Measurements from ENCODE around the gene UAP1L1. TPM values are rescaled to one million over a fixed set of nuclear protein-coding genes. Genes with fewer than 3 reads are reported as not detected.

UAP1L1 gene
- total and polyA plus RNA-seq, 10 donors, result 12.5 to 35.9 (median 26.6) TPM

GRCh38 chr9:137042751-137043727 lies 34.3 kb upstream of the UAP1L1 start:
- Histone ChIP-seq H3K27me3 (replicated peaks in 1 of 7) (peaks cover 4 to 88% (median 48%) of the 10 kb centered on the region in 7 donors), H3K4me1 (peaks cover 25 to 72% (median 52%) of the 10 kb centered on the region in 6 donors), H3K4me3 (peak overlapping the region in 7 of 8 donors; percentile 23 to 77 (median 51)), H3K36me3 (peaks cover 0 to 28% (median 9%) of the 10 kb centered on the region in 6 donors), H3K27ac (peak overlapping the region in 5 of 8 donors; percentile 78 to 83 (median 81)), H3K9me3 (no peaks in the 10 kb centered on the region)
- intact Hi-C loops (cut with DNase I; ENCODE audit: low total_unique reads), result no loop called here
- 54 to 92% (median 70%) methylated on average over 15 to 36 of the region's 36 CpGs for WGBS, 5 donors
- no peak for TF ChIP-seq POLR2A (IDR thresholded peaks at IDR 0.05)
- TF ChIP-seq POLR2AphosphoS5 (IDR thresholded peaks at IDR 0.05), result peak in 2 of 3 donors; percentile 58 to 64
- DNase-seq, result no peak

GRCh38 chr9:137044037-137044436 lies 33.3 kb upstream of the UAP1L1 start:
- Histone ChIP-seq H3K27me3 (replicated peaks in 1 of 7) (peaks cover 5 to 96% (median 58%) of the 10 kb centered on the region in 7 donors), H3K36me3 (peaks cover 0 to 18% (median 6%) of the 10 kb centered on the region in 6 donors), H3K27ac (peak overlapping the region in 6 of 8 donors; percentile 37 to 83 (median 80)), H3K9me3 (no peaks in the 10 kb centered on the region), H3K4me3 (peak overlapping the region in 7 of 8 donors; percentile 50 to 77 (median 52)), H3K4me1 (peaks cover 25 to 76% (median 54%) of the 10 kb centered on the region in 6 donors)
- intact Hi-C loops (cut with DNase I; ENCODE audit: low total_unique reads), result no loop called here
- WGBS, 5 donors, result 49 to 74% (median 64%) methylated on average over 5 to 12 of the region's 12 CpGs
- no peak for DNase-seq
- TF ChIP-seq CTCF (IDR thresholded peaks at IDR 0.05 in 8 of 11, conservative IDR thresholded peaks at IDR 0.05 in 3 of 11), result no peak
- TF ChIP-seq POLR2A (IDR thresholded peaks at IDR 0.05), result no peak

- Histone ChIP-seq H3K27me3 (replicated peaks in 1 of 7) (peaks cover 11 to 98% (median 64%) of the 10 kb centered on the region in 7 donors), H3K4me1 (peaks cover 25 to 81% (median 57%) of the 10 kb centered on the region in 6 donors), H3K4me3 (peak overlapping the region; percentile 37 to 77 (median 52)), H3K36me3 (peaks cover 0 to 12% (median 2%) of the 10 kb centered on the region in 6 donors), H3K9me3 (no peaks in the 10 kb centered on the region), H3K27ac (peak overlapping the region in 6 of 8 donors; percentile 37 to 83 (median 80))
- 8 to 21% (median 11%) methylated on average over 16 to 18 of the region's 18 CpGs for WGBS, 5 donors
- intact Hi-C loops (cut with DNase I; ENCODE audit: low total_unique reads), result no loop called here
- DNase-seq, result no peak
- TF ChIP-seq CTCF (IDR thresholded peaks at IDR 0.05 in 8 of 11, conservative IDR thresholded peaks at IDR 0.05 in 3 of 11) (no peak), POLR2AphosphoS5 (IDR thresholded peaks at IDR 0.05) (peak; percentile 44 to 82 (median 73))
Observed at GRCh38 chr9:137044502-137045177, 32.7 kb upstream of the UAP1L1 start.

GRCh38 chr9:137045294-137046087 lies 31.8 kb upstream of the UAP1L1 start:
- H3K27me3 ChIP-seq (replicated peaks in 1 of 7), result peaks cover 11 to 98% (median 71%) of the 10 kb centered on the region in 7 donors
- no peak for TF ChIP-seq CTCF (IDR thresholded peaks at IDR 0.05 in 8 of 11, conservative IDR thresholded peaks at IDR 0.05 in 3 of 11)
- H3K4me3 ChIP-seq, result peak overlapping the region; percentile 37 to 77 (median 52)
- peaks cover 0 to 4% (median 0%) of the 10 kb centered on the region in 6 donors for H3K36me3 ChIP-seq
- intact Hi-C loops (cut with DNase I; ENCODE audit: low total_unique reads), result no loop called here
- WGBS, 5 donors, result 1 to 3% (median 2%) methylated on average over 52 to 96 of the region's 96 CpGs
- H3K27ac ChIP-seq, result peak overlapping the region; percentile 1 to 83 (median 79)
- H3K4me1 ChIP-seq, result peaks cover 25 to 79% (median 56%) of the 10 kb centered on the region in 6 donors
- no peaks in the 10 kb centered on the region for H3K9me3 ChIP-seq
- DNase-seq, result no peak

Data from spleen (tissue), 11 donors.